HepG2 (cell line): ENCODE measurements around the gene CTNND1. TPM values are rescaled to one million over a fixed set of nuclear protein-coding genes. Genes with fewer than 3 reads are reported as not detected.

Source experiments
- ADNP ChIP-seq: sonication (generic); formaldehyde crosslinking; IDR thresholded peaks from 2 replicates; pipeline ENCODE4 v1.4.0; 2020; ENCODE audit warnings: missing genetic modification reagents
- BCL3 ChIP-seq: sonication (generic); formaldehyde crosslinking; IDR thresholded peaks from 2 replicates; pipeline ENCODE4 v1.5.1; 2020; ENCODE audit warnings: mild to moderate bottlenecking, missing genetic modification reagents, moderate library complexity
- CEBPB ChIP-seq: IDR thresholded peaks from 2 replicates; pipeline ENCODE4 v1.6.1; 2011; ENCODE audit warnings: low read depth, low read length, improper control_type of control experiment, borderline replicate concordance
- CREB1 ChIP-seq, 2 experiments: fragments of 450-650 bp in 1 of 2; IDR thresholded peaks; 2 replicates each; pipeline ENCODE4 v1.6.1; 2016 to 2017; ENCODE audit warnings: control low read depth in 1 of 2, mild to moderate bottlenecking in 1 of 2, missing compliant biosample characterization in 1 of 2, missing genetic modification characterization in 1 of 2
- CSRNP1 ChIP-seq: sonication (generic); formaldehyde crosslinking; IDR thresholded peaks from 2 replicates; pipeline ENCODE4 v1.8.1; 2023; ENCODE audit warnings: mild to moderate bottlenecking, missing genetic modification reagents
- DMTF1 ChIP-seq: sonication (generic); formaldehyde crosslinking; IDR thresholded peaks from 2 replicates; pipeline ENCODE4 v1.4.0; 2020; ENCODE audit warnings: mild to moderate bottlenecking, missing genetic modification reagents
- HDAC6 ChIP-seq: fragments of 200-600 bp; sonication (generic); IDR thresholded peaks from 2 replicates; pipeline ENCODE4 v1.7.0; 2017; ENCODE audit warnings: mild to moderate bottlenecking, antibody characterized with exemption, low read length, low read depth
- PBX2 ChIP-seq: IDR thresholded peaks from 2 replicates; pipeline ENCODE4 v1.6.1; 2016; ENCODE audit warnings: control low read depth
- RARG ChIP-seq: sonication (generic); formaldehyde crosslinking; IDR thresholded peaks from 2 replicates; pipeline ENCODE4 v1.4.0; 2020; ENCODE audit warnings: low read depth, mild to moderate bottlenecking, missing genetic modification reagents
- RFX1 ChIP-seq: fragments of 450-650 bp; IDR thresholded peaks from 2 replicates; pipeline ENCODE4 v1.6.1; 2017
- RFXAP ChIP-seq: sonication (generic); formaldehyde crosslinking; IDR thresholded peaks from 2 replicates; pipeline ENCODE4 v1.4.0; 2020; ENCODE audit warnings: missing genetic modification reagents, borderline replicate concordance
- TFDP1 ChIP-seq: IDR thresholded peaks from 2 replicates; pipeline ENCODE4 v1.6.1; 2016; ENCODE audit warnings: missing compliant biosample characterization, missing genetic modification reagents, borderline replicate concordance
- ZBTB21 ChIP-seq: sonication (generic); formaldehyde crosslinking; IDR thresholded peaks from 2 replicates; pipeline ENCODE4 v1.4.0; 2020; ENCODE audit warnings: missing genetic modification reagents
- ZNF101 ChIP-seq: sonication (generic); formaldehyde crosslinking; IDR thresholded peaks from 2 replicates; pipeline ENCODE4 v1.4.0; 2020; ENCODE audit warnings: mild to moderate bottlenecking, low read depth, missing genetic modification reagents, borderline replicate concordance
- ZNF354B ChIP-seq: sonication (generic); formaldehyde crosslinking; IDR thresholded peaks from 2 replicates; pipeline ENCODE4 v1.8.0; 2022; ENCODE audit warnings: mild to moderate bottlenecking, missing genetic modification reagents
- ZNF639 ChIP-seq: conservative IDR thresholded peaks from 2 replicates; pipeline ENCODE4 v1.6.1; 2018; ENCODE audit warnings: missing genetic modification reagents
- ZNF704 ChIP-seq: sonication (generic); formaldehyde crosslinking; IDR thresholded peaks from 2 replicates; pipeline ENCODE4 v1.8.1; 2023; ENCODE audit warnings: mild to moderate bottlenecking, inconsistent platforms, moderate library complexity, missing genetic modification reagents, borderline replicate concordance
- polyA plus RNA-seq, 8 experiments: library from polyadenylated mRNA; depleted of rRNA in 3 of 8; stranded (reverse) in 7 of 8; unstranded in 1 of 8; fragments of >200 nt; fragmentation: Illumina TruSeq in 4 of 8; extraction: Trizol in 4 of 8; gene quantifications; 2 replicates each; pipeline versions ENCODE4 v1.2.1 to v1.2.3, GENCODE V29; 2011 to 2016; ENCODE audit warnings: low read depth in 4 of 8, missing spikeins in 1 of 8, mixed read lengths in 1 of 8; ENCODE audit not compliant: insufficient read depth in 1 of 8
- total RNA-seq, 5 experiments: library from RNA; depleted of rRNA; stranded (reverse); fragments of >200 nt; fragmentation: Illumina TruSeq; extraction: Trizol; gene quantifications; 2 replicates each; pipeline ENCODE4 v1.2.3, GENCODE V29; 2016; ENCODE audit warnings: low read depth in 1 of 5

Gene CTNND1
- total and polyA plus RNA-seq, 2 of the 13 experiments (the other 11 are each of a cell fraction or from before 2014, with no cell fraction given), result 117 to 128 TPM

GRCh38 chr11:57741132-57742086 is 20.2 kb upstream of the CTNND1 start, which contains the start of gene SELENOH (continued):
- TF ChIP-seq CEBPB, result no peak
- 0 out of 2 replicates have a peak, but pooled peaks have one; percentile 68 for TF ChIP-seq ZNF639 (CRISPR knock-in tag)
- no peak for TF ChIP-seq PBX2 (CRISPR knock-in tag)
- TF ChIP-seq RFXAP, result no peak
- no peak for TF ChIP-seq RFX1
- no peak for TF ChIP-seq CSRNP1 (CRISPR knock-in tag)
- no peak for TF ChIP-seq CREB1 (IDR thresholded peaks at IDR 0.05)
- TF ChIP-seq CREB1 (CRISPR knock-in tag; IDR thresholded peaks at IDR 0.05), result no peak; the same call in 1 of the 2 replicates
- TF ChIP-seq DMTF1 (CRISPR knock-in tag), result no peak
- TF ChIP-seq TFDP1 (CRISPR knock-in tag), result peak; percentile 80; the same call in 1 of the 2 replicates
- no peak for TF ChIP-seq ZBTB21 (CRISPR knock-in tag)
- TF ChIP-seq ZNF704 (CRISPR knock-in tag), result peak; percentile 60; the same call in 1 of the 2 replicates
- TF ChIP-seq ZNF354B (CRISPR knock-in tag), result no peak
- TF ChIP-seq HDAC6, result no peak
- no peak for TF ChIP-seq ZNF101 (CRISPR knock-in tag)
- TF ChIP-seq BCL3 (CRISPR knock-in tag), result no peak; the same call in 1 of the 2 replicates
- TF ChIP-seq ADNP (CRISPR knock-in tag), result no peak
- TF ChIP-seq RARG (CRISPR knock-in tag), result no peak
